GM19468 (cell line): ENCODE results near the gene IL16.
A peak's percentile ranks its signal among the peaks of the same experiment; 100 is the strongest.

Source experiments
- ATAC-seq: cut with Tn5 transposase; IDR thresholded peaks from one replicate; pipeline ENCODE4 v1.9.1; 2021; ENCODE audit warnings: mild to moderate bottlenecking, moderate library complexity, moderate number of reproducible peaks; ENCODE audit not compliant: unreplicated experiment; ENCODE audit errors: extremely low read depth

The IL16 gene

GRCh38 chr15:81254277-81254915, 57.7 kb downstream of the IL16 start:
- no peak for ATAC-seq

DNA sequence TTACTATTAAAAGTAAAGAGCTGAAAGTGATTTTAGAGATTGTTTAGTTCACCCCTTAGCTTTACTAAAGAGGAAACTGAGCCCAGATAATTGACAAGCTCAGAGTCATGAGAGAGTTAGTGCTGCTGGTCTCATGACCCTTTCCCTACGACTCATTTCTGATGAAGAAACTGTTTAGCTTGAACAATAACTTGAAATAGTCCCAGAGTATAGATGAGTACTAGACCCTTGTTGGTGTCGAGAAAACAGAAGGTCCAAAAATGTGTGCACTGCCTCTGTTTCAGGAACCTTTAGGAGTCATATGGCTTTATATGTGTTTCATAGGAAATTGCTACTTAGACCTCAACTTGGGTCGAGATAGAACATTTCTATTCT, 58.2 kb downstream of the IL16 start:
- ATAC-seq: no peak

DNA sequence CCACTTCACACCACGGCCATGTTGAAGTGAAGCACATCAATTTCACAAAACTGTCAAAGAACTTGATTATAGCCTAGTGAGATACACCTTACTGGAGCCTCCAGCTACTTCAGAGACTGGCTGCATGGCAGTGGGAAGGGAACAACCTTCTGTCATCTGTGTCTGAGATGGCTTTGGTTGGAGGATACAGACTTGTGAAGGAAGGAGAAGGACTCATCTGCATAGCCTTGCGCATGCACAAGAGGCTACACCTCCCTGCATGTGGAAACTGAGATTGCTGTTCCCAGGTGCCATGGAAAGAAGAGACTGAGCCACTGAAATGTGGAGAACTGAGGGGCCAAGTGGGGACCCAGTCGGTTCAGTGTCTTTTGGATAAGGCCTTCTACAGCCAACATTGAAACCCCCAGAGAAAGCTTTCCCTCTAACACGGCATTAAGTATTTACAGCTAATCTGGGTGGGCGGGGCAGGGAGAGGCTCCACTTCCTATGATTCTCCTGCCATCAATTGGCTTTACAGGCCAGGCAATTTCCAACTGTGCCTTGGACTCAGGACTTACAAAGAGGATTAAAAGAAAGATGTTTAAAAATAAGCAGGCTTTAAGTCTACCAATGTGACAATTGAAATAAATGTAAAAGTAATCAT, 58.8 kb downstream of the IL16 start:
- ATAC-seq: no peak

GRCh38 chr15:81255958-81256320, 59.3 kb downstream of the IL16 start:
- ATAC-seq: no peak

GRCh38 chr15:81256916-81257315, 60.2 kb downstream of the IL16 start:
- no peak for ATAC-seq

GRCh38 chr15:81257435-81257834, 60.8 kb downstream of the IL16 start:
- ATAC-seq: no peak

- no peak for ATAC-seq
These were observed 61.8 kb downstream of the IL16 start for GRCh38 chr15:81258455-81258854.

- no peak for ATAC-seq
These were observed 63.1 kb downstream of the IL16 start for GRCh38 chr15:81259760-81260298.

- no peak for ATAC-seq
These were observed 64.6 kb downstream of the IL16 start for GRCh38 chr15:81261172-81261811.

DNA sequence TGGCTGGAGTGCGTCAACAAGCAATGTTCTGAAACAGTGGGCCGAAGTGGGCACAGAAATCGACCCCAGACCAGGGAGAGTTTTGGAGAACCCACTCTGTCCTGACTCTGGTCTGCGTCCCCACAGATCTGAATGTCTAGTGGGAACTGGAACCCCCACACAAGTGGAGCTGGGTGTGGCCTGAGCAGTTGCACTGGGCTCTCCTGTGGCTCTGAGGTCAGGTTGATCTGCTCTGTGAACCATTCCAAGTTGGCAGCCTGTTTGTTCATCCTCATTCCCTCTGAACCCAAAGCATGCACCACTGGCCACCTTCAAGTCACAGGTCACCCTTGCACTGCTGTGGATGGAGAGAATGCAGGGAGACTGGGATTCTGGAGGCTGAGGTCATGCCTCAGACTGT, 66.8 kb downstream of the IL16 start:
- no peak for ATAC-seq

DNA sequence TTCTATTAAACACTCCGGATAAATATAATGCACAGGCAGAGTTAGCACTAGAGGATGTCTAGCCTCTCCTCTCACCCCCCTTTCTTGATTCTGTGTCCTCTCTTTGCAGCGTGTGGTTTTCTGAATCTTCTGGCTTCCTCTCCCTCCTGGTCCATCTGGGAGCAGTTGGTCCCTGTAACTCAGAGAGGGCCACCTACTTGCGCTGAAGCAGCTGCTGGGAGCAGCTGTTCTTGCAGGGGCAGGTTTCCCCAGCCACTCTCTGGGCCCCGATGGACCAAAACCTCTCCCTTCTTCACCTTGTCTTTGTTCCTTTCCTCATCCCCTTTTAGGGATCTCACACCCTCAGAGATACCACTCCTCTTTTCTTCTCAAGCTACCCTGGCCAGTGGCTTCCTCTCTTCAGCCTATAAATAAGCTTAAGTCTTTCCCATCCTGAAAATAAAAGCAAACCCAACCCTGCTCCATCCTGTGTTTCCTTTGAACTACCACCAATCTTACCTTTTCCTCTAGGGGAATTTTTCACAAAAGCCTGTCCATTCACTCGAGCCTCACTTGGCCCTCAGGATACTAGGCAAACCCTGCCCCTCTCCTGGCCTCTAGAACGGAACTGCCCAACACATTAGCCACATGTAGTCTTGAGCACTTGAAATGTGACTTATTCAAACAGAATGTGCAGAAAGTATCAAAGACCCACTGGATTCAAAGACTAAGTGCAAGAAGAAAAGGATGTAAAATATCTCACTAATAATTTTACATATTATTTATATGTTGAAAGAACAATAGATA, 67.6 kb downstream of the IL16 start:
- no peak for ATAC-seq

- no peak for ATAC-seq
These were observed 68.7 kb downstream of the IL16 start for GRCh38 chr15:81265256-81265943.

DNA sequence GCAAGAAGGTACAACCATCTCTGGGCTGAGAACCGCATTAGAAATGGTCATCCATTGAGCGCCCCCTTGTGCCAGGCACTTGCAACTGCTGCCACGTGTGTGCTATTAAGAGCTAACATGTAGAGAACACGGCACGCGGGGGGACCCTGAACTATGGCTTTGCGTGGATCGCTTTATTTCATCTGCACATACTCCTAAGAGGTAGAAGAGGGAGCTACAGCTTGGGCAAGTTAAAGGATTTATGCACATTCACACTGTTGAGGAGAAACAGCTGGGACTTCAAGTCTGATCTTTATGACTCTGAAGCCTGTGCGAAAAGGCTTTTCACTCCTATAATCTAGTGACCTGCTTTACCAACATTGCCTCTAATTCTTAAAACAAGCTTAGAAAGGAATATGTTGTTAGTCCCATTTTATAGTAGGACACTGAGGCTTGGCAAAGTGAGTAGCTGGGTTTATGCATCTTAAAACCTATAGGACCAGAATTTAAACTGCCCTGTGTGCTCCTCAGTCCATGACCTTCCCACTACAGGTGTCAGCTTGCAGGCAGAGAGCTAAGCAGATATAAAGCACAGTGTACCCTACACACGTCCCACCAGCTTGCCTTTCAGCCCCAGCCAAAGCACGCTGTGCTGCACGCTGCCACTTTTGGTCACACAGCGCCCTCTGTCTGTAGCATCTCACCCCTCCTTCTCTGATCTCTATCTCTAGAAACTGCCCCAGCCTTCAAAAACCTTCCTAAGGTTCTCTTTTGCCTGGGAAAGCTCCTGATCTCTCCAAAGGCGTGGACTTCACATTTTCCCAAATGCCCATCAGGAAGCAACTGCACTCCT, 69.5 kb downstream of the IL16 start:
- peak; percentile 68 for ATAC-seq

DNA sequence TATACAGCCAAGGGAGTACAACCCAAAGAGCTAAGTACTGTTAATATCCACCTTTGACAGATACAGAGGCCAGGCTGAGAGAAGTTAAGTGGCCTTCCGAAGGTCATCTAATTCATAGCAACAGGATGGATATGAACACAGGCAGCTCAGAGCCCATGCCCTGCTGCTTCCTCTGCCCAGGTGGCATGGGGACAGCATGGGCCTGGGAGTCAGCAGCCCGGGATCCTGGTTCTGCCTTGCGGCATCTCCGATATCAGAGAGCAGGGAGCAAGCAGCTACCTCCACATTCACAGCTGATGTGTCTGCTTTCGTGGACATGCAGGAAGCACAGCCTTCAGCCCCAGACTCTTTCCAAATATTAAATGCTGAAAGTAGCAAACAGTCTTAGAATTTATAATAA, 71.7 kb downstream of the IL16 start:
- no peak for ATAC-seq

GRCh38 chr15:81268881-81269601, 72.4 kb downstream of the IL16 start:
- ATAC-seq: no peak

DNA sequence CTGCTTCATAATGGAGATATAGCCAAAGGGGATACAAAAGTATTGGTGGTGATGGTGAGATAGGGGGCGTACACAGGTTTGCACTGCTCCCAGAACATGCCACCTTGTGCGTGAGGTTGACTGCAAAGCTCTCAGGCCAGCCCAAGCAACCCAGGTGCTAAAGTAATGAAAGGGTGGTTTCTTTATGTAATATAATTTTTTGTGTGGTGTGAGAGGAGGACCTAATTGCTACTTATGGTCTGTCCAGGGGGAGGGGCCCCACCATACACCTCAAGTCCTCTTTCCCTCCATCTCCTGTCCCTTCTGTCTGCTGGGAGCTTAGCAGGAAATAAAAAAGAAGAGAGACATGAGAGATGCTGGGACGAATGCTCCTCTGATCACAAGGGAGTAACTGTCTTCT, 73.5 kb downstream of the IL16 start:
- ATAC-seq: no peak

DNA sequence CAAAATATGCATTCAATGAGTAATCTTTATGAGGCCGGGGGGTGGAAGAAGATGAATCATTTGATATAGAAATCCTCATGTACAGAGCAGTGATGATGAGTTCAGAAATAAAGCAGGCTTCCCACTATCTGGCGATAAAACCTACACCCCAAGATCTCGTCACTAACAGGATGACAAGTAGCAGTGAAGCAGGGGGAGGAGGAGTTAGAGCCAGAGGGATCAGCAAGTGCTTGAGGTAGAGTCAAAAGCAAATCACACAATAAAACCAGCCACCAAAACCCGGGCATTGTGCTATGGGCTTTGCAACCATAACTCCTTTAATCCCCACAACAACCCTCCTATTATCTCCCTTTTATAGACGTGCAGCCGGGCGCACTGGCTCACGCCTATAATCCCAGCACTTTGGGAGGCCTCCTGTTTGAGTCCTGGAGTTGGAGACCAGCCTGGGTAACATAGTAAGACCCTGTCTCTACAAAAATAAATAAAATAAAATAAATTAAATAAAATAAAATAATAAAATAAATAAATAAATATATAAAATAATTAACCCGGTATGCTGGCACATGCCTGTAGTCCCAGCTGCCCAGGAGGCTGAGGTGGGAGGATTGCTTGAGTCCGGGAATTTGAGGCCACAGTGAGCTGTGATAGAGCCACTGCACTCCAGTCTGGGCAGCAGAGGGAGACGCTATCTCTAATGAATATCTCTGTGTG, 74.3 kb downstream of the IL16 start:
- ATAC-seq: no peak
